Adipocyte (in vitro differentiated cells): Measurements from ENCODE around the gene SLC39A3.

Experiments
- DNase-seq: peaks from one replicate; pipeline ENCODE4 v3.0.0-alpha.2; 2015; ENCODE audit warnings: low read depth
- H3K27me3 ChIP-seq: replicated peaks from 2 replicates; pipeline ENCODE4 v1.7.0; 2013; ENCODE audit warnings: mild to moderate bottlenecking, low read length, moderate library complexity; ENCODE audit not compliant: control insufficient read depth, insufficient read depth
- H3K36me3 ChIP-seq: 2 replicates; pipeline ENCODE4 v1.7.0; 2013; ENCODE audit warnings: low read length, mild to moderate bottlenecking, moderate library complexity; ENCODE audit not compliant: control insufficient read depth, insufficient read depth, severe bottlenecking
- H3K4me1 ChIP-seq: 2 replicates; pipeline ENCODE4 v1.7.0; 2013; ENCODE audit warnings: mild to moderate bottlenecking, low read length, moderate library complexity; ENCODE audit not compliant: control insufficient read depth, insufficient read depth
- H3K4me3 ChIP-seq: 2 replicates; pipeline ENCODE4 v1.7.0; 2013; ENCODE audit warnings: mild to moderate bottlenecking, low read length, moderate library complexity
- H3K9ac ChIP-seq: 2 replicates; pipeline ENCODE4 v1.7.0; 2013; ENCODE audit warnings: mild to moderate bottlenecking, low read length, moderate library complexity
- H3K9me3 ChIP-seq: 2 replicates; pipeline ENCODE4 v1.7.0; 2013; ENCODE audit warnings: mild to moderate bottlenecking, low read length, moderate library complexity; ENCODE audit not compliant: control insufficient read depth

Gene SLC39A3

GRCh38 chr19:2739602-2740313 is at the start of gene SLC39A3:
SLC39A3 (minus strand) TSS chr19:2740017; CDS start chr19:2737257, 2,760 bp downstream.
- Histone ChIP-seq H3K9me3 (no peaks in the 10 kb centered on the region), H3K9ac (peak within 1 kb of the TSS; percentile 95), H3K4me1 (peaks cover 10% of the 10 kb centered on the region), H3K36me3 (peaks cover 20% of the 10 kb centered on the region), H3K27me3 (peaks cover 12% of the 10 kb centered on the region), H3K4me3 (peak within 1 kb of the TSS; percentile 97)
- peak; percentile 99 for DNase-seq

DNA sequence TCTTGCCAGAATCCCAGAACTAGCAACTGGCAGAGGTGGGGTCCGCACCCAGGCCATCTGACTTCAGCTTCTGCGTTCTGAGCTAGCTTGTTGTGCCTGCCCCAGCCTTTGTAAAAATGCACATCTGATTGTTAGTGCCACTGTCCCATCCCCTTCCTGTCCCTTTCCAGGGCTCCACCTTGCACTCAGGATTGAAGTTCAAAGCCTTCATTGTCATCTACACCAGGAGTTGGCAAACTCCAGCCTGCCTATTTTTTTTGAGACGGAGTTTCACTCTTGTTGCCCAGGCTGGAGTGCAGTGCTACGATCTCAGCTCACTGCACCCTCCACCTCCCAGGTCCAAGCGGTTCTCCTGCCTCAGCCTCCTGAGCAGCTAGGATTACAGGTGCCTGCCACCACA is 48.4 kb upstream of the SLC39A3 start:
- no peak overlapping the region for H3K4me3 ChIP-seq
- no peaks in the 10 kb centered on the region for H3K9me3 ChIP-seq
- H3K4me1 ChIP-seq, result peaks cover 9% of the 10 kb centered on the region
- DNase-seq, result no peak
- H3K9ac ChIP-seq, result no peak overlapping the region
- no peaks in the 10 kb centered on the region for H3K27me3 ChIP-seq
- H3K36me3 ChIP-seq, result peaks cover 9% of the 10 kb centered on the region

- Histone ChIP-seq H3K9me3 (no peaks in the 10 kb centered on the region), H3K36me3 (peaks cover 9% of the 10 kb centered on the region), H3K4me1 (peaks cover 11% of the 10 kb centered on the region), H3K27me3 (no peaks in the 10 kb centered on the region), H3K4me3 (no peak overlapping the region), H3K9ac (no peak overlapping the region)
- DNase-seq, result no peak
Measured at GRCh38 chr19:2787115-2787514, 47.3 kb upstream of the SLC39A3 start.

- peak; percentile 100 for DNase-seq
- H3K4me1 ChIP-seq, result peaks cover 28% of the 10 kb centered on the region
- no peaks in the 10 kb centered on the region for H3K27me3 ChIP-seq
- H3K4me3 ChIP-seq, result peak within 1 kb of the TSS; percentile 93
- H3K9ac ChIP-seq, result peak within 1 kb of the TSS; percentile 93
- peaks cover 2% of the 10 kb centered on the region for H3K36me3 ChIP-seq
- H3K9me3 ChIP-seq, result no peaks in the 10 kb centered on the region
Measured at GRCh38 chr19:2785244-2785997, 45.6 kb upstream of the SLC39A3 start, which contains the start of gene THOP1. THOP1 (plus strand) TSS chr19:2785503; CDS start chr19:2785663, 160 bp downstream.

GRCh38 chr19:2783781-2784145 is 43.9 kb upstream of the SLC39A3 start:
- Histone ChIP-seq H3K9me3 (no peaks in the 10 kb centered on the region), H3K4me3 (peak overlapping the region; percentile 96), H3K36me3 (no peaks in the 10 kb centered on the region), H3K27me3 (no peaks in the 10 kb centered on the region), H3K9ac (peak overlapping the region; percentile 12), H3K4me1 (peaks cover 41% of the 10 kb centered on the region)
- peak; percentile 2 for DNase-seq

GRCh38 chr19:2782936-2783780 is 43.3 kb upstream of the SLC39A3 start, which contains the start of gene SGTA:
SGTA (minus strand) TSS chr19:2783273; CDS start chr19:2769068, 14,205 bp downstream.
- peaks cover 44% of the 10 kb centered on the region for H3K4me1 ChIP-seq
- peak within 1 kb of the TSS; percentile 96 for H3K4me3 ChIP-seq
- peak; percentile 99 for DNase-seq
- peak within 1 kb of the TSS; percentile 98 for H3K9ac ChIP-seq
- no peaks in the 10 kb centered on the region for H3K9me3 ChIP-seq
- H3K27me3 ChIP-seq, result no peaks in the 10 kb centered on the region
- no peaks in the 10 kb centered on the region for H3K36me3 ChIP-seq

GRCh38 chr19:2782329-2782935 is 42.6 kb upstream of the SLC39A3 start:
- Histone ChIP-seq H3K27me3 (no peaks in the 10 kb centered on the region), H3K4me3 (peak overlapping the region; percentile 96), H3K4me1 (peaks cover 44% of the 10 kb centered on the region), H3K9me3 (no peaks in the 10 kb centered on the region), H3K36me3 (peaks cover 2% of the 10 kb centered on the region), H3K9ac (peak overlapping the region; percentile 98)
- DNase-seq, result peak; percentile 41

DNA sequence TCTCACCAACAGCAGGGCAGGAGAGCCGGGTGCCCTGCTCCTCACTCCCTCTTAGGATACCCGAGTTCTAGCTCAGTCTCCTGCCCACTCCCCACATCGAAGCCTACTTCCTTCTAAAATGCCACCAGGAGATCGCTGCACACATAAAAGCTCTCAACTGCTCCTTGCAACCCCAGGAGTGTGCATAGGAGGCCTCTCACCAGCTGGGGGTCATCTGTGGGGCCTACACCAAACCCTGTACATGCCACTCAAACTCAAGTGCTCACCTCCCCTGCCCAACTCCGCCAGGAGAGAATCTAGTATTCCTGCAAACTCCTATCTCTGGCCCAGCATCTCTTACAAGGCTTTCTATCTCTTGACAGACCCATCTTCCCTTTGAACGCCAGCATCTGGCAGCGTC is 40.5 kb upstream of the SLC39A3 start:
- no peak for DNase-seq
- Histone ChIP-seq H3K4me1 (peaks cover 48% of the 10 kb centered on the region), H3K27me3 (no peaks in the 10 kb centered on the region), H3K9ac (no peak overlapping the region), H3K9me3 (no peaks in the 10 kb centered on the region), H3K4me3 (no peak overlapping the region), H3K36me3 (peaks cover 4% of the 10 kb centered on the region)

- DNase-seq, result no peak
- peak overlapping the region; percentile 34 for H3K4me3 ChIP-seq
- H3K9me3 ChIP-seq, result no peaks in the 10 kb centered on the region
- peak overlapping the region; percentile 27 for H3K9ac ChIP-seq
- H3K36me3 ChIP-seq, result peaks cover 4% of the 10 kb centered on the region
- peaks cover 52% of the 10 kb centered on the region for H3K4me1 ChIP-seq
- no peaks in the 10 kb centered on the region for H3K27me3 ChIP-seq
Measured at GRCh38 chr19:2779121-2779740, 39.4 kb upstream of the SLC39A3 start.

GRCh38 chr19:2777952-2778683 is 38.3 kb upstream of the SLC39A3 start:
- Histone ChIP-seq H3K27me3 (no peaks in the 10 kb centered on the region), H3K4me3 (no peak overlapping the region), H3K4me1 (peaks cover 48% of the 10 kb centered on the region), H3K9me3 (no peaks in the 10 kb centered on the region), H3K36me3 (peaks cover 4% of the 10 kb centered on the region), H3K9ac (no peak overlapping the region)
- no peak for DNase-seq
